DND-41 (cell line): ENCODE results near the gene PACS2.

Experiments
- ATAC-seq: fragments of 200-7000 bp; cut with Tn5 transposase; 3 replicates; pipeline ENCODE4 v1.9.1; 2021; ENCODE audit warnings: low read depth; ENCODE audit not compliant: insufficient read depth
- DNase-seq: peaks from one replicate; pipeline ENCODE4 v3.0.0-alpha.2; 2020
- H2AFZ ChIP-seq: 2 replicates; pipeline ENCODE4 v1.6.0; 2012; ENCODE audit warnings: low read depth, low read length
- H3K27ac ChIP-seq: 2 replicates; pipeline ENCODE4 v1.5.1; 2012; ENCODE audit warnings: low read length, inconsistent platforms
- H3K27me3 ChIP-seq: fragments of 200-600 bp; sonication (generic); 2 replicates; pipeline ENCODE4 v1.6.0; 2012; ENCODE audit warnings: low read length, mild to moderate bottlenecking, inconsistent platforms; ENCODE audit not compliant: insufficient read depth, poor library complexity
- H3K36me3 ChIP-seq: 2 replicates; pipeline ENCODE4 v1.5.1; 2012; ENCODE audit warnings: low read length, inconsistent platforms; ENCODE audit not compliant: insufficient read depth
- H3K4me1 ChIP-seq: 2 replicates; pipeline ENCODE4 v1.5.1; 2012; ENCODE audit warnings: mild to moderate bottlenecking, low read length; ENCODE audit not compliant: insufficient read depth
- H3K4me2 ChIP-seq: 2 replicates; pipeline ENCODE4 v1.6.0; 2012; ENCODE audit warnings: mild to moderate bottlenecking, moderate library complexity, low read length, inconsistent platforms; ENCODE audit not compliant: insufficient read depth
- H3K4me3 ChIP-seq, 2 experiments: fragments of 200-600 bp in 1 of 2; shearing (Covaris generic) in 1 of 2; 2 replicates each; pipeline ENCODE4 v1.5.1; 2012 to 2016; ENCODE audit warnings: inconsistent platforms in 2 of 2, low read length in 2 of 2, mild to moderate bottlenecking in 2 of 2, low read depth in 1 of 2, moderate library complexity in 1 of 2
- H3K79me2 ChIP-seq: 2 replicates; pipeline ENCODE4 v1.6.0; 2012; ENCODE audit warnings: low read length, inconsistent platforms; ENCODE audit not compliant: insufficient read depth
- H3K9ac ChIP-seq: 2 replicates; pipeline ENCODE4 v1.6.0; 2012; ENCODE audit warnings: low read depth, mild to moderate bottlenecking, inconsistent platforms, low read length, moderate library complexity
- H3K9me3 ChIP-seq: 2 replicates; pipeline ENCODE4 v1.5.1; 2012; ENCODE audit warnings: low read length, moderate library complexity, mild to moderate bottlenecking, inconsistent platforms; ENCODE audit not compliant: insufficient read depth, severe bottlenecking
- H4K20me1 ChIP-seq: 2 replicates; pipeline ENCODE4 v1.6.0; 2012; ENCODE audit warnings: low read length; ENCODE audit not compliant: insufficient read depth
- EZH2 ChIP-seq: IDR thresholded peaks from 3 replicates; pipeline ENCODE4 v1.6.1; 2012; ENCODE audit warnings: borderline replicate concordance, low read depth, mild to moderate bottlenecking, moderate library complexity, low read length, inconsistent platforms; ENCODE audit not compliant: severe bottlenecking
- TF ChIP-seq, protein P1 (sequence below): IDR thresholded peaks from 2 replicates; pipeline ENCODE4 v1.5.1; 2012; ENCODE audit warnings: borderline replicate concordance, low read length, moderate library complexity, mild to moderate bottlenecking; ENCODE audit not compliant: poor library complexity, severe bottlenecking; ENCODE audit errors: extremely low read depth

PACS2 gene

DNA sequence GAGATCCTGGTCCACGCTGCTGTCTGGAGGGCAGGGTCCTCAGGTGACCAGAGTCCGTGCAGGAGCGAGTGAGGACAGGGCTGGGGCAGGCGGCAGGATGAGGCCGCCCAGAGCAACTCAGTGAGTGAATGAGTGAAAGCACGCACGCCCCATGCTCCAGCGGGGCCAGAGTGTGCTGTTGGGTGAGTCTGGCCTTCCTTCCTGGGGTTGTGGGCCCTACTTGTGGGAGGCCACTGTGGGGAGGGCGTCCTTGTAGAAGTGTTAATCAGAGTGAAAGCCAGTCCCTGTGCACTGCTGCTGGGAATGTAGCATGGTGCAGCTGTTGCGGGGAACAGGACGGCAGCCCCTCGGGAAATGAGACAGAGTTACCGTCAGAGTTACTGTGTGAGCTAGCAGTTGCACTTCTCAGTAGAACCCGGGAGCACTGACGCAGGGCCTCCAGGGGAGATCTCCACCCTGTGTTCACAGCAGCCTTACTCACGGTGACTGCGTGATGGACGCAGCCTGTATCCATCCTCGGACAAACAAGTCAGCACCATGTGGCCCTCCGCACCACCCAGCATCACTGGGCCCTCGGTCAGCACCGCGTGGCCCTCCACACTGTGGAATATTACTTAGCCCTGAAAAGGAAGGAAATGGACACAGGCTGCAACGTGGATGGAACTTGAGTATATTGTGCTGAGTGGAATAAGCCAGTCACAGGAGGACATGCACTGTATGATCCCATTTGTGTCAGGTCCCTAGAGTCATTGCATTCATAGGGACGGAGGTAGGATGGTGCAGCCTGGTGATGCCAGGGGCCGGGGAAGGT is 22.1 kb downstream of the PACS2 start:
- Histone ChIP-seq H3K4me2 (no peak overlapping the region), H3K9me3 (no peaks in the 10 kb centered on the region), H3K79me2 (peaks cover 55% of the 10 kb centered on the region), H3K36me3 (peaks cover 8% of the 10 kb centered on the region), H3K9ac (no peak overlapping the region), H3K4me3 (no peak overlapping the region), H3K27ac (no peak overlapping the region), H2AFZ (no peak overlapping the region), H3K4me1 (no peaks in the 10 kb centered on the region), H4K20me1 (peaks cover 78% of the 10 kb centered on the region), H3K27me3 (no peaks in the 10 kb centered on the region)
- TF ChIP-seq, protein P1, sequence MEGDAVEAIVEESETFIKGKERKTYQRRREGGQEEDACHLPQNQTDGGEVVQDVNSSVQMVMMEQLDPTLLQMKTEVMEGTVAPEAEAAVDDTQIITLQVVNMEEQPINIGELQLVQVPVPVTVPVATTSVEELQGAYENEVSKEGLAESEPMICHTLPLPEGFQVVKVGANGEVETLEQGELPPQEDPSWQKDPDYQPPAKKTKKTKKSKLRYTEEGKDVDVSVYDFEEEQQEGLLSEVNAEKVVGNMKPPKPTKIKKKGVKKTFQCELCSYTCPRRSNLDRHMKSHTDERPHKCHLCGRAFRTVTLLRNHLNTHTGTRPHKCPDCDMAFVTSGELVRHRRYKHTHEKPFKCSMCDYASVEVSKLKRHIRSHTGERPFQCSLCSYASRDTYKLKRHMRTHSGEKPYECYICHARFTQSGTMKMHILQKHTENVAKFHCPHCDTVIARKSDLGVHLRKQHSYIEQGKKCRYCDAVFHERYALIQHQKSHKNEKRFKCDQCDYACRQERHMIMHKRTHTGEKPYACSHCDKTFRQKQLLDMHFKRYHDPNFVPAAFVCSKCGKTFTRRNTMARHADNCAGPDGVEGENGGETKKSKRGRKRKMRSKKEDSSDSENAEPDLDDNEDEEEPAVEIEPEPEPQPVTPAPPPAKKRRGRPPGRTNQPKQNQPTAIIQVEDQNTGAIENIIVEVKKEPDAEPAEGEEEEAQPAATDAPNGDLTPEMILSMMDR: no peak
- TF ChIP-seq EZH2: no peak
- ATAC-seq: no peak
- no peak for DNase-seq

DNA sequence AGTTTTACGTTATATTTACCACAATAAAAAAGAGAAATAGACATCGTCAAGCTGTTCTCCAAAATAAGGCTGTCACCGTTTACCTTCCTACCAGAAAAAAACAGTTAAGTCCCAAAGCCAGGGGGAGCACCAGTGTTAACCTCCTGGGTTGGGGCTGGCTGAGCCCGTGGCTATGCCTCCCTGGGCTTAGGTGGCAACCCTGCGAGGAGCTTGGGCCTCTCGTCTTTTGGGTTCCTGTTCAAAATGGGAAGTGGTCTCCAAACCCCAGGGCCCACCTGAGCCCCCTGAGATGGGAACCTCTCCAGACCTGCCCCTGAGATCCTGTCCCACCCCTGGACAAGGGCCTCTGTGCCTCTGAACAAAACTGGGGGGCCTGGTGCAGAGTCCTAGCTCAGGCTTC is 22.9 kb downstream of the PACS2 start:
- Histone ChIP-seq H3K4me2 (no peak overlapping the region), H3K27ac (no peak overlapping the region), H3K36me3 (peaks cover 8% of the 10 kb centered on the region), H3K27me3 (no peaks in the 10 kb centered on the region), H4K20me1 (peaks cover 71% of the 10 kb centered on the region), H2AFZ (no peak overlapping the region), H3K9ac (no peak overlapping the region), H3K4me3 (no peak overlapping the region), H3K9me3 (no peaks in the 10 kb centered on the region), H3K79me2 (peaks cover 50% of the 10 kb centered on the region), H3K4me1 (no peaks in the 10 kb centered on the region)
- no peak for ATAC-seq
- TF ChIP-seq, protein P1: no peak
- no peak for DNase-seq

DNA sequence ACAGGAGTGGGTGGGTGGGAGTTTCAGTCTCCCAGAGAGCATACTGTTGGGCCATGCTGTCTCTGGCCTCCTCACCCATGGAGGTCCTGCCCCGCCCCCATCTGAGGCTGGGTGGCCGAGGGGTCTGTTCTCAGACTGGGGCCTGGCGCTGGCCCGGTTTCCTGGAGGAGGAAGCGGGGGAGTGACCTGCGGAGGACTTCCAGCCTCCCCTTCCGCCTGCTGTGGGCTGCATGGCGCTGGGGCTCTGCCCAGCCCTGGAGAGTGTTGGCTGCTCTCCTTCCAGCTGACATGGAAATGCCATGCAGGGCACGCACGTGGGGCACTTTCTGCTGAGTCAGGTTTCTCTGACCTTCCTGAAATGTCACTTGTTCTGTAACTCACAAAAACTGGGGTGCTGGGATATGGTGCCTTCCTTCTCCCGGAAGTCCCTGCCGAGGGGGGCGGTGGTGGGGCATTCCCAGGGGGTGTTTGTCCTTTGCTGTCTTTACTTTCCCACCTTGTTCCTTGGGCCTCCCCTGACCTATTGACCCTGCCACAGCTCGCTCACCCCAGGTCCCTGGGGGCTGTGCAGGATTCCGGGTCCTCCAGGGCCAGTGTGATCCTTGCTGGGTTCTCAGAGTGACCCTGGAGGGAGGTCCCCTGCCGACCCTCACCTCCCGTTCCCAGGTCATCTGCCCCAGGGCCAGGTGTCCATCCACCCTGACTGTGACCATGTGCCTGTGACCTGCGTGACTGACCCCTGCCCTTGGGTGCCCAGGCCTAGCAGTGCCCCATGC is 23.6 kb downstream of the PACS2 start:
- H3K27me3 ChIP-seq: no peaks in the 10 kb centered on the region
- no peaks in the 10 kb centered on the region for H3K4me1 ChIP-seq
- peaks cover 47% of the 10 kb centered on the region for H3K79me2 ChIP-seq
- H3K4me3 ChIP-seq: no peak overlapping the region
- H3K4me2 ChIP-seq: no peak overlapping the region
- H4K20me1 ChIP-seq: peaks cover 66% of the 10 kb centered on the region
- no peak for ATAC-seq
- DNase-seq: no peak
- no peak overlapping the region for H2AFZ ChIP-seq
- peaks cover 1% of the 10 kb centered on the region for H3K9me3 ChIP-seq
- peaks cover 8% of the 10 kb centered on the region for H3K36me3 ChIP-seq
- H3K27ac ChIP-seq: no peak overlapping the region
- no peak overlapping the region for H3K9ac ChIP-seq
- TF ChIP-seq EZH2: no peak
- TF ChIP-seq, protein P1: no peak
